IMR-90 (cell line): ENCODE data around the gene RTN1. TPM values are rescaled to one million over a fixed set of nuclear protein-coding genes. Genes with fewer than 3 reads are reported as not detected.

Source experiments
- ATAC-seq: fragments of 200-7000 bp; cut with Tn5 transposase; 2 replicates; pipeline ENCODE4 v1.9.1; 2020; ENCODE audit warnings: low read depth, mild to moderate bottlenecking, moderate library complexity
- BruUV-seq: library from RNA; stranded (reverse); fragments of 400-500 nt; replicated peaks from 2 replicates; lab custom pipeline; 2021; lab: Mats Ljungman, UMichigan
- CTCF ChIA-PET: fragments of 300-600 bp; formaldehyde crosslinking; extraction: SDS; loops from one replicate; lab custom pipeline; 2021; ENCODE audit warnings: antibody characterized with exemption; lab: Yijun Ruan, JAX
- POLR2A ChIA-PET: fragments of 300-600 bp; sonication (Branson Sonifier 250); formaldehyde crosslinking; loops from one replicate; lab custom pipeline; 2022; ENCODE audit warnings: antibody characterized with exemption; ENCODE audit not compliant: unreplicated experiment; lab: Charles Lee
- DNase-seq: peaks from one replicate; pipeline ENCODE4 v3.0.0; 2013
- H2AFZ ChIP-seq: replicated peaks from 2 replicates; pipeline ENCODE3; 2013; ENCODE audit warnings: low read length, mild to moderate bottlenecking; ENCODE audit not compliant: poor library complexity
- H2AK5ac ChIP-seq: 2 replicates; pipeline ENCODE4 v1.6.1; 2013; ENCODE audit warnings: low read depth, low read length, inconsistent platforms
- H2AK9ac ChIP-seq: replicated peaks from 2 replicates; pipeline ENCODE3; 2013; ENCODE audit warnings: mild to moderate bottlenecking, low read depth, low read length, moderate library complexity; ENCODE audit not compliant: poor library complexity
- H2BK120ac ChIP-seq: 2 replicates; pipeline ENCODE4 v1.6.1; 2013; ENCODE audit warnings: low read depth, low read length, inconsistent platforms
- H2BK15ac ChIP-seq: 3 replicates; pipeline ENCODE4 v1.6.1; 2013; ENCODE audit warnings: low read depth, low read length, inconsistent platforms
- H2BK20ac ChIP-seq: 2 replicates; pipeline ENCODE4 v1.6.1; 2013; ENCODE audit warnings: low read depth, mild to moderate bottlenecking, inconsistent platforms, low read length, moderate library complexity
- H2BK5ac ChIP-seq: 2 replicates; pipeline ENCODE4 v1.6.1; 2013; ENCODE audit warnings: mild to moderate bottlenecking, low read depth, low read length, inconsistent platforms; ENCODE audit not compliant: poor library complexity, severe bottlenecking
- H3K14ac ChIP-seq: replicated peaks from 2 replicates; pipeline ENCODE4 v1.6.1; 2013; ENCODE audit warnings: low read depth, low read length, inconsistent platforms
- H3K18ac ChIP-seq: 2 replicates; pipeline ENCODE4 v1.6.1; 2013; ENCODE audit warnings: low read depth, low read length, control low read depth
- H3K23ac ChIP-seq: 2 replicates; pipeline ENCODE4 v1.6.1; 2013; ENCODE audit warnings: low read depth, low read length, inconsistent platforms
- H3K27ac ChIP-seq: 2 replicates; pipeline ENCODE4 v1.5.1; 2013; ENCODE audit warnings: mild to moderate bottlenecking, control low read depth, low read length; ENCODE audit not compliant: insufficient read depth
- H3K27me3 ChIP-seq: 2 replicates; pipeline ENCODE4 v1.6.1; 2013; ENCODE audit warnings: low read length; ENCODE audit not compliant: control insufficient read depth, insufficient read depth
- H3K36me3 ChIP-seq: 2 replicates; pipeline ENCODE4 v1.6.1; 2013; ENCODE audit warnings: low read length, mixed read lengths; ENCODE audit not compliant: control insufficient read depth, insufficient read depth
- H3K4ac ChIP-seq: 2 replicates; pipeline ENCODE4 v1.6.1; 2013; ENCODE audit warnings: low read depth, low read length, inconsistent platforms
- H3K4me1 ChIP-seq: 2 replicates; pipeline ENCODE4 v1.6.1; 2013; ENCODE audit warnings: low read length, mixed read lengths; ENCODE audit not compliant: control insufficient read depth, insufficient read depth
- H3K4me2 ChIP-seq: 2 replicates; pipeline ENCODE4 v1.6.1; 2013; ENCODE audit warnings: low read depth, mild to moderate bottlenecking, control low read depth, low read length, moderate library complexity
- H3K4me3 ChIP-seq: 2 replicates; pipeline ENCODE4 v1.5.1; 2013; ENCODE audit warnings: low read depth, mild to moderate bottlenecking, control low read depth, low read length, moderate library complexity; ENCODE audit not compliant: insufficient read depth
- H3K56ac ChIP-seq: 2 replicates; pipeline ENCODE4 v1.6.1; 2013; ENCODE audit warnings: low read length, inconsistent platforms; ENCODE audit not compliant: insufficient read depth; ENCODE audit errors: extremely low read depth
- H3K79me1 ChIP-seq, 2 experiments: 2 replicates each; pipeline ENCODE4 v1.6.1; 2013; ENCODE audit warnings: low read length in 2 of 2, inconsistent platforms in 1 of 2, low read depth in 1 of 2
- H3K9ac ChIP-seq: 2 replicates; pipeline ENCODE4 v1.6.1; 2013; ENCODE audit warnings: low read depth, low read length, control low read depth
- H3K9me1 ChIP-seq: 2 replicates; pipeline ENCODE4 v1.6.1; 2013; ENCODE audit warnings: low read length, inconsistent platforms; ENCODE audit not compliant: insufficient read depth
- H3K9me3 ChIP-seq: 2 replicates; pipeline ENCODE4 v1.6.1; 2013; ENCODE audit warnings: low read length; ENCODE audit not compliant: control insufficient read depth, insufficient read depth
- H4K20me1 ChIP-seq: 2 replicates; pipeline ENCODE4 v1.6.1; 2013; ENCODE audit warnings: low read length, inconsistent platforms; ENCODE audit not compliant: insufficient read depth
- H4K5ac ChIP-seq: 2 replicates; pipeline ENCODE4 v1.6.1; 2013; ENCODE audit warnings: mild to moderate bottlenecking, low read depth, low read length, control low read depth
- H4K8ac ChIP-seq, 2 experiments: 2 replicates each; pipeline ENCODE4 v1.6.1; 2013; ENCODE audit warnings: low read depth in 2 of 2, low read length in 2 of 2, control low read depth in 1 of 2, inconsistent platforms in 1 of 2
- H4K91ac ChIP-seq: 2 replicates; pipeline ENCODE4 v1.6.1; 2013; ENCODE audit warnings: low read depth, low read length, inconsistent platforms; ENCODE audit not compliant: insufficient read depth
- BHLHE40 ChIP-seq: fragments of 150-350 bp; IDR thresholded peaks from 2 replicates; pipeline ENCODE4 v1.6.1; 2016; ENCODE audit warnings: mild to moderate bottlenecking, low read depth, low read length
- CEBPB ChIP-seq: IDR thresholded peaks from 2 replicates; pipeline ENCODE4 v1.6.1; 2012; ENCODE audit warnings: low read depth, low read length, improper control_type of control experiment
- CHD1 ChIP-seq: IDR thresholded peaks from 2 replicates; pipeline ENCODE4 v1.6.1; 2012; ENCODE audit warnings: low read depth, low read length, improper control_type of control experiment
- FOS ChIP-seq: fragments of 150-350 bp; IDR thresholded peaks from 2 replicates; pipeline ENCODE4 v1.6.1; 2016; ENCODE audit warnings: low read depth, low read length
- MAFK ChIP-seq: IDR thresholded peaks from 2 replicates; pipeline ENCODE4 v1.6.1; 2012; ENCODE audit warnings: low read depth, low read length, improper control_type of control experiment
- MAZ ChIP-seq: IDR thresholded peaks from 2 replicates; pipeline ENCODE4 v1.6.1; 2012; ENCODE audit warnings: low read depth, mild to moderate bottlenecking, low read length, improper control_type of control experiment, moderate library complexity, borderline replicate concordance
- MXI1 ChIP-seq: IDR thresholded peaks from 2 replicates; pipeline ENCODE4 v1.6.1; 2012; ENCODE audit warnings: low read depth, mild to moderate bottlenecking, low read length, moderate library complexity, borderline replicate concordance
- NFE2L2 ChIP-seq: fragments of 150-350 bp; IDR thresholded peaks from 2 replicates; pipeline ENCODE4 v1.6.1; 2016; ENCODE audit warnings: low read depth, mild to moderate bottlenecking, low read length
- POLR2A ChIP-seq: IDR thresholded peaks from 2 replicates; pipeline ENCODE4 v1.6.1; 2012; ENCODE audit warnings: mild to moderate bottlenecking, low read depth, low read length
- RAD21 ChIP-seq: IDR thresholded peaks from 2 replicates; pipeline ENCODE4 v1.6.1; 2012; ENCODE audit warnings: low read length, improper control_type of control experiment
- RCOR1 ChIP-seq: IDR thresholded peaks from 2 replicates; pipeline ENCODE4 v1.6.1; 2012; ENCODE audit warnings: mild to moderate bottlenecking, low read length, improper control_type of control experiment; ENCODE audit not compliant: insufficient replicate concordance
- RFX5 ChIP-seq: IDR thresholded peaks from 2 replicates; pipeline ENCODE4 v1.8.0; 2012; ENCODE audit warnings: low read depth, mild to moderate bottlenecking, low read length, moderate library complexity
- SMC3 ChIP-seq: fragments of 150-350 bp; IDR thresholded peaks from 2 replicates; pipeline ENCODE4 v1.6.1; 2016; ENCODE audit warnings: low read depth, mild to moderate bottlenecking, antibody characterized with exemption, low read length, moderate library complexity
- WGBS, 2 experiments: methylation state at CpG; one replicate each; pipeline versions ENCODE4 v1.1.5 to v1.1.7; 2013; ENCODE audit warnings: missing lambda C conversion rate in 2 of 2; ENCODE audit not compliant: insufficient read length in 1 of 2; ENCODE audit errors: extremely low coverage in 2 of 2; 5-methylcytosine and 5-hydroxymethylcytosine counted together
- dilution Hi-C: fragments of 300-500 bp; cut with HindIII; formaldehyde crosslinking; loops from one replicate; pipeline ENCODE4 v1.14.3; 2018; ENCODE audit warnings: low sequenced_read_pairs; ENCODE audit not compliant: unreplicated experiment
- in situ Hi-C: fragments of 300-500 bp; cut with MboI; formaldehyde crosslinking; loops from 3 replicates; pipeline ENCODE4 v1.14.3; 2019; ENCODE audit warnings: low sequenced_read_pairs, inconsistent platforms, mixed read lengths
- intact Hi-C: fragments of 100-400 bp; cut with micrococcal nuclease; formaldehyde crosslinking; loops from 2 replicates; pipeline ENCODE4 v1.10.0; 2022
- polyA plus RNA-seq, 3 experiments: library from polyadenylated mRNA; depleted of rRNA; stranded (reverse); fragments of >200 nt; gene quantifications; 2 replicates each; pipeline ENCODE4 v1.2.3, GENCODE V29; 2012; ENCODE audit warnings: low replicate concordance in 1 of 3
- total RNA-seq: library from RNA; depleted of rRNA; stranded (reverse); fragments of >200 nt; gene quantifications from 2 replicates; pipeline ENCODE4 v1.2.3, GENCODE V29; 2012
- TF ChIP-seq, protein P1 (sequence below): fragments of 150-350 bp; IDR thresholded peaks from 2 replicates; pipeline ENCODE4 v1.6.1; 2016; ENCODE audit warnings: low read depth, mild to moderate bottlenecking, low read length, moderate library complexity, borderline replicate concordance
- TF ChIP-seq, protein P2 (sequence below): conservative IDR thresholded peaks from 2 replicates; pipeline ENCODE4 v1.5.1; 2012; ENCODE audit warnings: mild to moderate bottlenecking, low read depth, low read length, improper control_type of control experiment
- TF ChIP-seq, protein P3 (sequence below): fragments of 150-350 bp; IDR thresholded peaks from 2 replicates; pipeline ENCODE4 v1.6.1; 2017; ENCODE audit warnings: mild to moderate bottlenecking, antibody characterized with exemption, low read length, low read depth

The RTN1 gene
- total and polyA plus RNA-seq, 2 of the 4 experiments (the other 2 are of a cell fraction), result 0.18 to 0.46 TPM

DNA sequence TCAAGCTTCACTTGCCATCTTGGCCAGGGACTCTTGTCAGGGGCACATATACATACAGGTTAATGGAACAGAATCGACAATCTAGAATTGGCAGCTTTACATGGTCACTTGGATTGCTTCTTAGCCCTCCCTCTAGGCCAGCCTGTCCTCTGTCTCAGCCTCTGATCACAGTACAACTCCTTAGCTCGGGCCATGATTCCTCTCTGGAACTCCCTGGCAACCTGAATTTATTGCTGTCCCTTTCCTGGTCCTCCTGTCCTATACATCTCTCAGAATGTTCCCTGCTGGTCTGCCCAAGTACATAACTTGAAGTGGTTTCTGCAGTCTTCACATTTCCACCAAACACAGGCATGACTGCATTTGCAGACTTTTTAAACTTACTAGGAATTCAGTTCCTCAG, 214.1 kb downstream of the RTN1 start:
- Histone ChIP-seq H3K4ac (no peak overlapping the region), H3K79me1 (no peaks in the 10 kb centered on the region), H3K36me3 (no peaks in the 10 kb centered on the region), H3K4me2 (no peak overlapping the region), H3K56ac (no peak overlapping the region), H4K8ac (no peak overlapping the region), H3K9me1 (no peaks in the 10 kb centered on the region), H2BK120ac (no peak overlapping the region), H3K4me1 (no peaks in the 10 kb centered on the region), H3K18ac (no peak overlapping the region), H3K9me3 (peaks cover 2% of the 10 kb centered on the region; the same call in 1 of the 2 replicates), H4K5ac (no peak overlapping the region), H3K27me3 (no peaks in the 10 kb centered on the region), H2AFZ (no peak overlapping the region), H4K91ac (no peak overlapping the region), H2AK5ac (no peak overlapping the region), H3K27ac (no peak overlapping the region), H3K23ac (no peak overlapping the region), H3K9ac (no peak overlapping the region), H3K14ac (no peak overlapping the region), H2BK15ac (no peak overlapping the region), H4K20me1 (no peaks in the 10 kb centered on the region), H3K4me3 (no peak overlapping the region), H2BK20ac (no peak overlapping the region), H2BK5ac (no peak overlapping the region), H2AK9ac (no peak overlapping the region)
- ATAC-seq (no peak), DNase-seq (no peak)
- in situ Hi-C loops (no loop called here), intact Hi-C loops (no loop called here), dilution Hi-C loops (no loop called here)
- CTCF ChIA-PET, result no interaction called here
- no TSS peak for BruUV-seq
- POLR2A ChIA-PET, result no interaction called here
- WGBS, 2 experiments, result 10% methylated on average over 2 of the region's 2 CpGs; no CpG with 5 or more reads in 1 of the 2 experiments
- TF ChIP-seq CHD1 (no peak), RFX5 (no peak), MXI1 (no peak), MAZ (no peak), FOS (no peak), MAFK (no peak), CEBPB (no peak), BHLHE40 (no peak), RAD21 (no peak), SMC3 (no peak), RCOR1 (no peak), POLR2A (no peak), NFE2L2 (no peak)
- TF ChIP-seq, protein P1, sequence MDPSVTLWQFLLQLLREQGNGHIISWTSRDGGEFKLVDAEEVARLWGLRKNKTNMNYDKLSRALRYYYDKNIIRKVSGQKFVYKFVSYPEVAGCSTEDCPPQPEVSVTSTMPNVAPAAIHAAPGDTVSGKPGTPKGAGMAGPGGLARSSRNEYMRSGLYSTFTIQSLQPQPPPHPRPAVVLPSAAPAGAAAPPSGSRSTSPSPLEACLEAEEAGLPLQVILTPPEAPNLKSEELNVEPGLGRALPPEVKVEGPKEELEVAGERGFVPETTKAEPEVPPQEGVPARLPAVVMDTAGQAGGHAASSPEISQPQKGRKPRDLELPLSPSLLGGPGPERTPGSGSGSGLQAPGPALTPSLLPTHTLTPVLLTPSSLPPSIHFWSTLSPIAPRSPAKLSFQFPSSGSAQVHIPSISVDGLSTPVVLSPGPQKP, result no peak
- TF ChIP-seq, protein P2, sequence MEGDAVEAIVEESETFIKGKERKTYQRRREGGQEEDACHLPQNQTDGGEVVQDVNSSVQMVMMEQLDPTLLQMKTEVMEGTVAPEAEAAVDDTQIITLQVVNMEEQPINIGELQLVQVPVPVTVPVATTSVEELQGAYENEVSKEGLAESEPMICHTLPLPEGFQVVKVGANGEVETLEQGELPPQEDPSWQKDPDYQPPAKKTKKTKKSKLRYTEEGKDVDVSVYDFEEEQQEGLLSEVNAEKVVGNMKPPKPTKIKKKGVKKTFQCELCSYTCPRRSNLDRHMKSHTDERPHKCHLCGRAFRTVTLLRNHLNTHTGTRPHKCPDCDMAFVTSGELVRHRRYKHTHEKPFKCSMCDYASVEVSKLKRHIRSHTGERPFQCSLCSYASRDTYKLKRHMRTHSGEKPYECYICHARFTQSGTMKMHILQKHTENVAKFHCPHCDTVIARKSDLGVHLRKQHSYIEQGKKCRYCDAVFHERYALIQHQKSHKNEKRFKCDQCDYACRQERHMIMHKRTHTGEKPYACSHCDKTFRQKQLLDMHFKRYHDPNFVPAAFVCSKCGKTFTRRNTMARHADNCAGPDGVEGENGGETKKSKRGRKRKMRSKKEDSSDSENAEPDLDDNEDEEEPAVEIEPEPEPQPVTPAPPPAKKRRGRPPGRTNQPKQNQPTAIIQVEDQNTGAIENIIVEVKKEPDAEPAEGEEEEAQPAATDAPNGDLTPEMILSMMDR, result no peak
- TF ChIP-seq, protein P3, sequence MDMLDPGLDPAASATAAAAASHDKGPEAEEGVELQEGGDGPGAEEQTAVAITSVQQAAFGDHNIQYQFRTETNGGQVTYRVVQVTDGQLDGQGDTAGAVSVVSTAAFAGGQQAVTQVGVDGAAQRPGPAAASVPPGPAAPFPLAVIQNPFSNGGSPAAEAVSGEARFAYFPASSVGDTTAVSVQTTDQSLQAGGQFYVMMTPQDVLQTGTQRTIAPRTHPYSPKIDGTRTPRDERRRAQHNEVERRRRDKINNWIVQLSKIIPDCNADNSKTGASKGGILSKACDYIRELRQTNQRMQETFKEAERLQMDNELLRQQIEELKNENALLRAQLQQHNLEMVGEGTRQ, result no peak
